ENCODE data around the gene IKBKE.

IKBKE gene

DNA sequence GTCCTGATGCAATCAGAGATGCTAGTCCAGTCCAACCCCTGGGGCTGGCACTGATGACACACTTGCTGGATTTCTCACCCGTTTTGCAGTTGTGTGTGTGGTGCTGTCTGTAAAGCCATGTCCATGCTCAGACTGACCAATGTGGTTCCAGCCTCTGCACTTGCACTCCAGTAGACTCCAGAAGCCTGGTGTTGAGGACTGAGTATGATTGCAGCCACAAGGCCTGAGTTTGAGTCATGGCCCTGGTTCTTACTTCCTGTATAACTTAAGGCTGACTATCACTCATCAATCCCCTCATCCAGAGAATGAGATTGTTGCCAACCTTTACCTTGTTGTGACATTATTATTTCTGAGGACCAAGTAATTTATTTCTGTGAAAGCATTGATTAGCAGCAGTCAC is 34.8 kb upstream of the IKBKE start:
- Histone ChIP-seq H2AFZ (ENCODE audit: low read length) (no peak overlapping the region), H4K20me1 (ENCODE audit: insufficient read depth, low read length, poor library complexity, severe bottlenecking) (no peaks in the 10 kb centered on the region), H3K9ac (ENCODE audit: low read depth, low read length, poor library complexity, severe bottlenecking) (no peak overlapping the region), H3K4me3 (ENCODE audit: low read length, poor library complexity, severe bottlenecking) (no peak overlapping the region), H3K9me3 (ENCODE audit: insufficient read depth, low read depth, low read length) (no peaks in the 10 kb centered on the region), H3K36me3 (ENCODE audit: insufficient read depth, low read length) (peaks cover 85% of the 10 kb centered on the region), H3K79me2 (ENCODE audit: insufficient read depth, low read length) (no peaks in the 10 kb centered on the region), H3K27me3 (ENCODE audit: insufficient read depth, low read length, poor library complexity, severe bottlenecking) (no peaks in the 10 kb centered on the region), H3F3A (ENCODE audit: low read depth) (no peaks in the 10 kb centered on the region), H3K9me2 (replicated peaks; ENCODE audit: low read depth, low read length) (no peaks in the 10 kb centered on the region), H3K4me2 (ENCODE audit: low read depth, low read length, poor library complexity, severe bottlenecking) (no peak overlapping the region), H3K4me1 (ENCODE audit: insufficient read depth, low read length, poor library complexity, severe bottlenecking) (no peaks in the 10 kb centered on the region)
- TF ChIP-seq, protein P1, sequence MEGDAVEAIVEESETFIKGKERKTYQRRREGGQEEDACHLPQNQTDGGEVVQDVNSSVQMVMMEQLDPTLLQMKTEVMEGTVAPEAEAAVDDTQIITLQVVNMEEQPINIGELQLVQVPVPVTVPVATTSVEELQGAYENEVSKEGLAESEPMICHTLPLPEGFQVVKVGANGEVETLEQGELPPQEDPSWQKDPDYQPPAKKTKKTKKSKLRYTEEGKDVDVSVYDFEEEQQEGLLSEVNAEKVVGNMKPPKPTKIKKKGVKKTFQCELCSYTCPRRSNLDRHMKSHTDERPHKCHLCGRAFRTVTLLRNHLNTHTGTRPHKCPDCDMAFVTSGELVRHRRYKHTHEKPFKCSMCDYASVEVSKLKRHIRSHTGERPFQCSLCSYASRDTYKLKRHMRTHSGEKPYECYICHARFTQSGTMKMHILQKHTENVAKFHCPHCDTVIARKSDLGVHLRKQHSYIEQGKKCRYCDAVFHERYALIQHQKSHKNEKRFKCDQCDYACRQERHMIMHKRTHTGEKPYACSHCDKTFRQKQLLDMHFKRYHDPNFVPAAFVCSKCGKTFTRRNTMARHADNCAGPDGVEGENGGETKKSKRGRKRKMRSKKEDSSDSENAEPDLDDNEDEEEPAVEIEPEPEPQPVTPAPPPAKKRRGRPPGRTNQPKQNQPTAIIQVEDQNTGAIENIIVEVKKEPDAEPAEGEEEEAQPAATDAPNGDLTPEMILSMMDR (conservative IDR thresholded peaks at IDR 0.05; ENCODE audit: low read length) = no peak
- no peak for TF ChIP-seq EZH2phosphoT487 (IDR thresholded peaks at IDR 0.05; ENCODE audit: borderline replicate concordance)

DNA sequence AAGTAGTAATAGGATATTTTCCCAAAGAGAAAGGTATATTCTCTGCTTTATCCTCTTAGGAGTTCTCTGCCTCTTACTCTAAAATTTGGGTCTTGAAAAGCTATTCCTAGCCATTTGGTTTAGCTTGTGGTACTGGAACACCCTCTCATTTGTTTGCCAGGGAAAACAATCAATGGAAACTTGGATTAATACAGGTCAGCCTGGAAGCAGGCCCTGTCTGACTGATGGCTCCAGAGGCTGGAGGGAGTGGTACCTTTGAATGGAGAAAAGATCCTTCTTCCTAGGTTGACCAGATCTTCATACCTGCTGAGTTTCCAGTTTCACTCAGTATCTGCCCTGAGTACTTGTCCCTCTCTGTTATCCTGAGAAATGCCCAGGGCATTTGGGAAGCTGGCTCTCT is 31.7 kb upstream of the IKBKE start:
- no peaks in the 10 kb centered on the region for H3K9me2 ChIP-seq (replicated peaks; ENCODE audit: low read depth, low read length)
- H3K36me3 ChIP-seq (ENCODE audit: insufficient read depth, low read length) = peaks cover 89% of the 10 kb centered on the region
- no peak overlapping the region for H3K4me2 ChIP-seq (ENCODE audit: low read depth, low read length, poor library complexity, severe bottlenecking)
- TF ChIP-seq, protein P1 (conservative IDR thresholded peaks at IDR 0.05; ENCODE audit: low read length) = no peak
- no peak for TF ChIP-seq EZH2phosphoT487 (IDR thresholded peaks at IDR 0.05; ENCODE audit: borderline replicate concordance)
- no peaks in the 10 kb centered on the region for H3K9me3 ChIP-seq (ENCODE audit: insufficient read depth, low read depth, low read length)
- H4K20me1 ChIP-seq (ENCODE audit: insufficient read depth, low read length, poor library complexity, severe bottlenecking) = no peaks in the 10 kb centered on the region
- no peaks in the 10 kb centered on the region for H3K27me3 ChIP-seq (ENCODE audit: insufficient read depth, low read length, poor library complexity, severe bottlenecking)
- H3K4me3 ChIP-seq (ENCODE audit: low read length, poor library complexity, severe bottlenecking) = no peak overlapping the region
- H3K4me1 ChIP-seq (ENCODE audit: insufficient read depth, low read length, poor library complexity, severe bottlenecking) = no peaks in the 10 kb centered on the region
- no peaks in the 10 kb centered on the region for H3K79me2 ChIP-seq (ENCODE audit: insufficient read depth, low read length)
- no peak overlapping the region for H3K9ac ChIP-seq (ENCODE audit: low read depth, low read length, poor library complexity, severe bottlenecking)
- H3F3A ChIP-seq (ENCODE audit: low read depth) = no peaks in the 10 kb centered on the region
- no peak overlapping the region for H2AFZ ChIP-seq (ENCODE audit: low read length)

DNA sequence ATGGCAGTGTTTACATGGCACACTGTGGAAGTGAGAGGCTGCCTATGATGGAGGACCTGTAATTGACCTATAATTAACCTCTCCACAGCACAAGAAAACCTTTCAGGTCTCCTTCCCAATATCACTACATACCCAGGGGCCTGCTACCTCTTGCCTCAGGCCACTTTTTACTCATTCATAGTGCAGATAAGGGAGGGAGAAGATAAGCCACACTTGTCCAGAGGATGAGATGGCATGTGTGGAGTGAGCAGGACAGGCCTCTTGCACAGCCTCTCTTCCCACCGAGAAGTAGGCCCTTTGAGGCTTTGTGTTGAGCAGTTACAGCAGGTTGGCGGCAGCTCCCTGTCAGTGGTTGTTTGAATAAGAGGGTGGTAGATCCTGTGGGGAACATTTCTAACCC is 31.1 kb upstream of the IKBKE start:
- Histone ChIP-seq H3K4me3 (ENCODE audit: low read length, poor library complexity, severe bottlenecking) (no peak overlapping the region), H3K36me3 (ENCODE audit: insufficient read depth, low read length) (peaks cover 90% of the 10 kb centered on the region), H3K27me3 (ENCODE audit: insufficient read depth, low read length, poor library complexity, severe bottlenecking) (no peaks in the 10 kb centered on the region), H4K20me1 (ENCODE audit: insufficient read depth, low read length, poor library complexity, severe bottlenecking) (no peaks in the 10 kb centered on the region), H3K9ac (ENCODE audit: low read depth, low read length, poor library complexity, severe bottlenecking) (no peak overlapping the region), H3F3A (ENCODE audit: low read depth) (no peaks in the 10 kb centered on the region), H3K9me3 (ENCODE audit: insufficient read depth, low read depth, low read length) (no peaks in the 10 kb centered on the region), H3K4me2 (ENCODE audit: low read depth, low read length, poor library complexity, severe bottlenecking) (no peak overlapping the region), H3K9me2 (replicated peaks; ENCODE audit: low read depth, low read length) (no peaks in the 10 kb centered on the region), H2AFZ (ENCODE audit: low read length) (no peak overlapping the region), H3K4me1 (ENCODE audit: insufficient read depth, low read length, poor library complexity, severe bottlenecking) (no peaks in the 10 kb centered on the region), H3K79me2 (ENCODE audit: insufficient read depth, low read length) (no peaks in the 10 kb centered on the region)
- TF ChIP-seq EZH2phosphoT487 (IDR thresholded peaks at IDR 0.05; ENCODE audit: borderline replicate concordance) = no peak
- TF ChIP-seq, protein P1 (conservative IDR thresholded peaks at IDR 0.05; ENCODE audit: low read length) = no peak
